Fibroblast of lung (primary cell): Measurements from ENCODE around the gene S100A2. TPM values are rescaled to one million over a fixed set of nuclear protein-coding genes. Genes with fewer than 3 reads are reported as not detected.

ENCODE experiments used
- DNase-seq, 2 donors: peaks; one replicate each; pipeline versions ENCODE4 v3.0.0 to v3.0.0-alpha.2; 2010; ENCODE audit warnings: low read depth in 2 of 2
- H2AFZ ChIP-seq: 2 replicates; pipeline ENCODE4 v1.5.1; 2012; ENCODE audit warnings: low read length, control low read depth, inconsistent platforms
- H3K27ac ChIP-seq: 2 replicates; pipeline ENCODE4 v1.5.1; 2011; ENCODE audit warnings: low read length, control low read depth; ENCODE audit not compliant: insufficient read depth
- H3K27me3 ChIP-seq: 2 replicates; pipeline ENCODE4 v1.5.1; 2011; ENCODE audit warnings: mild to moderate bottlenecking, low read length; ENCODE audit not compliant: control insufficient read depth, insufficient read depth
- H3K36me3 ChIP-seq: 2 replicates; pipeline ENCODE4 v1.5.1; 2011; ENCODE audit warnings: low read length; ENCODE audit not compliant: control insufficient read depth, insufficient read depth
- H3K4me1 ChIP-seq: 2 replicates; pipeline ENCODE4 v1.5.1; 2011; ENCODE audit warnings: low read length; ENCODE audit not compliant: control insufficient read depth, insufficient read depth; ENCODE audit errors: extremely low read depth
- H3K4me2 ChIP-seq: 2 replicates; pipeline ENCODE4 v1.5.1; 2011; ENCODE audit warnings: low read length, control low read depth; ENCODE audit not compliant: insufficient read depth; ENCODE audit errors: extremely low read depth
- H3K4me3 ChIP-seq, 4 experiments: fragments of 200-600 bp in 1 of 4; sonication (generic) in 1 of 4; replicated peaks in 1 of 4; 2 replicates each; pipeline ENCODE4 v1.5.1; 2011 to 2016; ENCODE audit warnings: low read length in 4 of 4, low read depth in 3 of 4, mild to moderate bottlenecking in 3 of 4, control low read depth in 2 of 4, inconsistent platforms in 1 of 4, mixed read lengths in 1 of 4; ENCODE audit not compliant: insufficient read depth in 1 of 4; ENCODE audit errors: control extremely low read depth in 1 of 4
- H3K79me2 ChIP-seq: 2 replicates; pipeline ENCODE4 v1.5.1; 2012; ENCODE audit warnings: mild to moderate bottlenecking, low read length, inconsistent platforms; ENCODE audit not compliant: control insufficient read depth, insufficient read depth
- H3K9ac ChIP-seq: 2 replicates; pipeline ENCODE4 v1.5.1; 2011; ENCODE audit warnings: mild to moderate bottlenecking, low read length, control low read depth; ENCODE audit not compliant: insufficient read depth
- H3K9me3 ChIP-seq: 2 replicates; pipeline ENCODE4 v1.5.1; 2012; ENCODE audit warnings: low read depth, low read length; ENCODE audit not compliant: control insufficient read depth, insufficient read depth
- H4K20me1 ChIP-seq: 2 replicates; pipeline ENCODE4 v1.5.1; 2011; ENCODE audit warnings: low read length; ENCODE audit not compliant: control insufficient read depth, insufficient read depth; ENCODE audit errors: extremely low read depth
- CTCF ChIP-seq, 2 donors: IDR thresholded peaks in 1 of 2; conservative IDR thresholded peaks in 1 of 2; 1 replicate in 1 of 2; 2 replicates in 1 of 2; pipeline ENCODE4 v1.5.1; 2011 to 2012; ENCODE audit warnings: low read length in 2 of 2, control low read depth in 1 of 2, inconsistent platforms in 1 of 2, low read depth in 1 of 2, mild to moderate bottlenecking in 1 of 2
- EZH2 ChIP-seq: IDR thresholded peaks from 2 replicates; pipeline ENCODE4 v1.5.1; 2012; ENCODE audit warnings: low read length, control low read depth, mild to moderate bottlenecking; ENCODE audit errors: missing control alignments
- polyA plus RNA-seq, 2 donors: library from polyadenylated mRNA; depleted of rRNA in 1 of 2; stranded (reverse) in 1 of 2; unstranded in 1 of 2; fragments of >200 nt; gene quantifications; 2 replicates each; pipeline ENCODE4 v1.2.1, GENCODE V29; 2011 to 2012; ENCODE audit warnings: missing spikeins in 1 of 2
- total RNA-seq: library from RNA; depleted of rRNA; stranded (reverse); fragments of >200 nt; gene quantifications from 2 replicates; pipeline ENCODE4 v1.2.1, GENCODE V29; 2014

The S100A2 gene
- total and polyA plus RNA-seq, 2 donors (not counting 1 experiment from before 2014, with no cell fraction given), result 3.6 to 4.8 TPM

GRCh38 chr1:153549741-153550397 is 15.8 kb downstream of the S100A2 start:
- Histone ChIP-seq H3K4me1 (peaks cover 52% of the 10 kb centered on the region), H2AFZ (no peak overlapping the region), H3K9me3 (no peaks in the 10 kb centered on the region), H3K4me2 (peak overlapping the region; percentile 56), H3K27me3 (no peaks in the 10 kb centered on the region), H3K4me3 (peak overlapping the region in 1 of 4 experiments; percentile 34), H3K27ac (peak overlapping the region; percentile 71), H3K9ac (no peak overlapping the region), H4K20me1 (no peaks in the 10 kb centered on the region), H3K79me2 (peaks cover 2% of the 10 kb centered on the region), H3K36me3 (no peaks in the 10 kb centered on the region)
- no peak for DNase-seq
- TF ChIP-seq EZH2, result no peak
- no peak for TF ChIP-seq CTCF (conservative IDR thresholded peaks at IDR 0.05 in 1 of 2, IDR thresholded peaks at IDR 0.05 in 1 of 2; ENCODE audit: low read depth in 1 of 2, low read length in 2 of 2)

- no peaks in the 10 kb centered on the region for H4K20me1 ChIP-seq
- H3K79me2 ChIP-seq, result peaks cover 8% of the 10 kb centered on the region
- H3K4me1 ChIP-seq, result peaks cover 52% of the 10 kb centered on the region
- peak within 1 kb of the TSS; percentile 56 for H3K4me2 ChIP-seq
- TF ChIP-seq EZH2, result no peak
- TF ChIP-seq CTCF (conservative IDR thresholded peaks at IDR 0.05 in 1 of 2, IDR thresholded peaks at IDR 0.05 in 1 of 2; ENCODE audit: low read depth in 1 of 2, low read length in 2 of 2), result peak in 1 of 2 donors; percentile 17
- DNase-seq, result peak; percentile 84 to 90
- no peak within 1 kb of the TSS for H3K9ac ChIP-seq
- no peaks in the 10 kb centered on the region for H3K9me3 ChIP-seq
- no peaks in the 10 kb centered on the region for H3K36me3 ChIP-seq
- H3K4me3 ChIP-seq, result peak within 1 kb of the TSS in 1 of 4 experiments; percentile 34
- no peak within 1 kb of the TSS for H2AFZ ChIP-seq
- no peaks in the 10 kb centered on the region for H3K27me3 ChIP-seq
- H3K27ac ChIP-seq, result peak within 1 kb of the TSS; percentile 71
Measured at GRCh38 chr1:153548722-153549688, 16.6 kb downstream of the S100A2 start, which contains the start of gene S100A3. TSS of gene S100A3 (minus strand) at chr1:153549258. CDS start at chr1:153548485, 773 bp downstream.
